H1 (cell line): ENCODE data around the gene DNLZ. TPM values are rescaled to one million over a fixed set of nuclear protein-coding genes. Genes with fewer than 3 reads are reported as not detected.

Source experiments
- CHD2 ChIP-seq: IDR thresholded peaks from 2 replicates; pipeline ENCODE4 v1.6.1; 2012; ENCODE audit warnings: low read length, improper control_type of control experiment
- KDM4A ChIP-seq: IDR thresholded peaks from one replicate; pipeline ENCODE4 v1.7.1; 2012; ENCODE audit warnings: low read depth, mild to moderate bottlenecking, moderate library complexity, low read length, inconsistent platforms; ENCODE audit not compliant: severe bottlenecking
- KDM5A ChIP-seq: fragments of 200-600 bp; IDR thresholded peaks from 2 replicates; pipeline ENCODE4 v1.7.1; 2012; ENCODE audit warnings: mild to moderate bottlenecking, low read length, inconsistent platforms, mixed read lengths
- RNF2 ChIP-seq: fragments of 200-900, 300-1000 bp; sonication (generic); IDR thresholded peaks from 2 replicates; pipeline ENCODE4 v1.7.1; 2016; ENCODE audit warnings: borderline replicate concordance, low read depth, mild to moderate bottlenecking, antibody characterized with exemption, low read length; ENCODE audit not compliant: poor library complexity, severe bottlenecking; ENCODE audit errors: missing control alignments
- SUZ12 ChIP-seq: fragments of 200-600 bp; sonication (generic); IDR thresholded peaks from 2 replicates; pipeline ENCODE4 v1.6.1; 2012; ENCODE audit warnings: mild to moderate bottlenecking, inconsistent platforms, low read length, moderate library complexity, mixed read lengths
- polyA plus RNA-seq, 7 experiments: library from polyadenylated mRNA; depleted of rRNA in 3 of 7; stranded (reverse) in 5 of 7; unstranded in 2 of 7; fragments of >200 nt in 5 of 7; fragments of 200-250 nt in 2 of 7; gene quantifications; 1 replicate in 5 of 7; 2 replicates in 1 of 7; 4 replicates in 1 of 7; pipeline versions ENCODE4 v1.2.1 to v1.2.3, GENCODE V29; 2011 to 2013; ENCODE audit warnings: missing spikeins in 2 of 7, mixed read lengths in 2 of 7
- total RNA-seq: library from RNA; stranded (reverse); fragmentation: NEBNext Ultra II Directional; extraction: Animal tissue kit (Norgen Biotek cat#: 25700); gene quantifications from 2 replicates; pipeline ENCODE4 v1.2.1, GENCODE V29; 2021
- TF ChIP-seq, protein P1 (sequence below): IDR thresholded peaks from 2 replicates; pipeline ENCODE4 v1.6.1; 2011; ENCODE audit warnings: low read length, improper control_type of control experiment

Gene DNLZ
- total and polyA plus RNA-seq, 2 of the 8 experiments (the other 6 are each of a cell fraction or from before 2014, with no cell fraction given) = 11.6 to 17.9 TPM

GRCh38 chr9:136379003-136379287 lies 15.4 kb upstream of the DNLZ start (continued):
- TF ChIP-seq, protein P1, sequence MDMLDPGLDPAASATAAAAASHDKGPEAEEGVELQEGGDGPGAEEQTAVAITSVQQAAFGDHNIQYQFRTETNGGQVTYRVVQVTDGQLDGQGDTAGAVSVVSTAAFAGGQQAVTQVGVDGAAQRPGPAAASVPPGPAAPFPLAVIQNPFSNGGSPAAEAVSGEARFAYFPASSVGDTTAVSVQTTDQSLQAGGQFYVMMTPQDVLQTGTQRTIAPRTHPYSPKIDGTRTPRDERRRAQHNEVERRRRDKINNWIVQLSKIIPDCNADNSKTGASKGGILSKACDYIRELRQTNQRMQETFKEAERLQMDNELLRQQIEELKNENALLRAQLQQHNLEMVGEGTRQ = no peak
- no peak for TF ChIP-seq RNF2
- TF ChIP-seq KDM4A = no peak
- TF ChIP-seq CHD2 = no peak
- no peak for TF ChIP-seq SUZ12
- no peak for TF ChIP-seq KDM5A
